Lower lobe of right lung (tissue), 2 donors: ENCODE data around the gene HRNR. TPM values are rescaled to one million over a fixed set of nuclear protein-coding genes. Genes with fewer than 3 reads are reported as not detected.
"Not testable (repeated sequence)": the region's sequence is repeated elsewhere in the genome, so short reads cannot be mapped to it uniquely, and the experiment has no call there.

Experiments used
- ATAC-seq, 2 donors: fragments of 200-7000 bp; cut with Tn5 transposase; one replicate each; pipeline ENCODE4 v1.9.1; 2020 to 2022; ENCODE audit warnings: mild to moderate bottlenecking in 2 of 2, moderate library complexity in 2 of 2
- DNase-seq: peaks from one replicate; pipeline ENCODE4 v3.0.0-alpha.2; 2020
- H3K27ac ChIP-seq: fragments of 200-600 bp; one replicate; pipeline ENCODE4 v1.8.0; 2022
- H3K27me3 ChIP-seq: fragments of 200-600 bp; one replicate; pipeline ENCODE4 v1.8.0; 2022; ENCODE audit warnings: low read depth
- H3K36me3 ChIP-seq: fragments of 200-600 bp; one replicate; pipeline ENCODE4 v1.8.0; 2022; ENCODE audit warnings: mild to moderate bottlenecking
- H3K4me1 ChIP-seq: fragments of 200-600 bp; one replicate; pipeline ENCODE4 v1.8.0; 2022
- H3K4me3 ChIP-seq: fragments of 200-600 bp; one replicate; pipeline ENCODE4 v1.8.0; 2022; ENCODE audit warnings: mild to moderate bottlenecking
- H3K9me3 ChIP-seq: fragments of 200-600 bp; one replicate; pipeline ENCODE4 v1.8.0; 2022
- intact Hi-C: fragments of 100-400 bp; cut with DNase I; formaldehyde crosslinking; loops from one replicate; pipeline ENCODE4 v1.11.0; 2022
- long read RNA-seq: library from polyadenylated mRNA; unstranded; transcript quantifications from one replicate; pipeline ENCODE4 v2.0.0, GENCODE V29; 2021
- total RNA-seq: library from RNA; stranded (reverse); fragmentation: NEBNext Ultra II Directional; extraction: Animal tissue kit (Norgen Biotek cat#: 25700); gene quantifications from one replicate; pipeline ENCODE4 v1.2.1, GENCODE V29; 2021
- TF ChIP-seq, protein P1 (sequence below): fragments of 200-600 bp; IDR thresholded peaks from one replicate; pipeline ENCODE4 v1.8.0; 2022; ENCODE audit warnings: antibody characterized with exemption, mild to moderate bottlenecking
- donor health status: DM: no; HTN: yes; CAD: no; lungs with severe emphysema.

The HRNR gene
- total RNA-seq: not detected
- long read RNA-seq: 0 reads

DNA sequence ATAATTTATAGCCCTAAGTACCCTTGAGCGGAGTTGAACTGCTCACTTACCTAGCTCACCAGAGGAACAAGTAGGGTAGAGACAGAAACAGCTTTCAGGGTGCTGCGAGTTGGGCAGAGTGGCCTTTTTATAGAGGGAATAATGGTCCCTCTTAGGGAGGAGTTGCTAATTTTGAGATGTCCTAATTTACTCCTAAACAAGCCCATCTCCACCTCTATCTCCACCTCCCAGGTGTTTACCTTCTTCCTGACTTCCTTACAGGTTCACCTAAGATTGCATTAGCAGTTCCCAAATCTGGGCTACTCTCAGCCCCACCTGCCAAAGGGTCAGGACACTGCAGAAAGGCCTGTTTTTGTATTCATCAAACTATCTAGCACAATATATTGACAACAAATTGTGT lies at the start of gene HRNR:
Gene HRNR, minus strand, starts transcription at position 101 of the 400 bp plus-strand sequence. CDS start 940 bp downstream, outside the sequence.
- DNase-seq (no peak), ATAC-seq (no peak)
- Histone ChIP-seq H3K27ac (no peak within 1 kb of the TSS), H3K27me3 (no peaks in the 10 kb centered on the region), H3K4me3 (no peak within 1 kb of the TSS), H3K9me3 (no peaks in the 10 kb centered on the region), H3K36me3 (no peaks in the 10 kb centered on the region), H3K4me1 (no peaks in the 10 kb centered on the region)
- intact Hi-C loops: no loop called here
- TF ChIP-seq, protein P1, sequence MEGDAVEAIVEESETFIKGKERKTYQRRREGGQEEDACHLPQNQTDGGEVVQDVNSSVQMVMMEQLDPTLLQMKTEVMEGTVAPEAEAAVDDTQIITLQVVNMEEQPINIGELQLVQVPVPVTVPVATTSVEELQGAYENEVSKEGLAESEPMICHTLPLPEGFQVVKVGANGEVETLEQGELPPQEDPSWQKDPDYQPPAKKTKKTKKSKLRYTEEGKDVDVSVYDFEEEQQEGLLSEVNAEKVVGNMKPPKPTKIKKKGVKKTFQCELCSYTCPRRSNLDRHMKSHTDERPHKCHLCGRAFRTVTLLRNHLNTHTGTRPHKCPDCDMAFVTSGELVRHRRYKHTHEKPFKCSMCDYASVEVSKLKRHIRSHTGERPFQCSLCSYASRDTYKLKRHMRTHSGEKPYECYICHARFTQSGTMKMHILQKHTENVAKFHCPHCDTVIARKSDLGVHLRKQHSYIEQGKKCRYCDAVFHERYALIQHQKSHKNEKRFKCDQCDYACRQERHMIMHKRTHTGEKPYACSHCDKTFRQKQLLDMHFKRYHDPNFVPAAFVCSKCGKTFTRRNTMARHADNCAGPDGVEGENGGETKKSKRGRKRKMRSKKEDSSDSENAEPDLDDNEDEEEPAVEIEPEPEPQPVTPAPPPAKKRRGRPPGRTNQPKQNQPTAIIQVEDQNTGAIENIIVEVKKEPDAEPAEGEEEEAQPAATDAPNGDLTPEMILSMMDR: no peak

DNA sequence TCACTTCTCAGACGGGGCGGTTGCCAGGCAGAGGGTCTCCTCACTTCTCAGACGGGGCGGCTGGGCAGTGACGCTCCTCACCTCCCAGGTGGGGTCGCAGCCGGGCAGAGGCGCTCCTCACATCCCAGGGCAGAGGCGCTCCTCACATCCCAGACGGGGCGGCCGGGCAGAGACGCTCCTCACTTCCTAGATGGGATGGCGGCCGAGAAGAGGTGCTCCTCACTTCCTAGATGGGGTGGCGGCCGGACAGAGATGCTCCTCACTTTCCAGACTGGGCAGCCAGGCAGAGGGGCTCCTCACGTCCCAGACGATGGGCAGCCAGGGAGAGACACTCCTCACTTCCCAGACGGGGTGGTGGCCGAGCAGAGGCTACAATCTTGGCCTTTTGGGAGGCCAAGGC lies 32.4 kb upstream of the HRNR start:
- H3K4me3 ChIP-seq, H3K27ac ChIP-seq, H3K9me3 ChIP-seq, ATAC-seq, intact Hi-C loops, H3K4me1 ChIP-seq, H3K36me3 ChIP-seq, H3K27me3 ChIP-seq, DNase-seq: not testable (repeated sequence)

DNA sequence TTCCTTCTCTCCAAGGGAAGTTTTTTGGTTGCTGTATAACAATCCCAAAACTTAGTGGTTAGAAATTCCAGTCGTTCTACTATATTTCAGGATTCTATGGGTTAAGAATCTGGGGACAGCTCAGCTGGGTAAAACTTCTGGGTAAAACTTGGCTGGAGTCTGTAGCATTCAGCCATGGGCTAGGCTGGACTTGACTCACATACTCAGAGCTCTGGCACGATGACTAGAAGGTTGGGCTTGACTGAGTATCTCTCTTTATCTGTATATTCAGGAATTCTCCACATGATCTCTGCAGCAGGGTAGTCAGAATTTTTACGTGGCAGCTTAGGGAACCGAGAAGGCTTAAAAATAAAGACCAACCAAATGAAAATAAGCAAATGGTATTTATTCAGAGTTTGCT lies 28.2 kb upstream of the HRNR start:
- no peak for DNase-seq
- H3K9me3 ChIP-seq: no peaks in the 10 kb centered on the region
- no peak overlapping the region for H3K27ac ChIP-seq
- intact Hi-C loops: no loop called here
- no peak for ATAC-seq
- no peaks in the 10 kb centered on the region for H3K4me1 ChIP-seq
- no peaks in the 10 kb centered on the region for H3K36me3 ChIP-seq
- no peaks in the 10 kb centered on the region for H3K27me3 ChIP-seq
- no peak overlapping the region for H3K4me3 ChIP-seq
- TF ChIP-seq, protein P1: no peak

DNA sequence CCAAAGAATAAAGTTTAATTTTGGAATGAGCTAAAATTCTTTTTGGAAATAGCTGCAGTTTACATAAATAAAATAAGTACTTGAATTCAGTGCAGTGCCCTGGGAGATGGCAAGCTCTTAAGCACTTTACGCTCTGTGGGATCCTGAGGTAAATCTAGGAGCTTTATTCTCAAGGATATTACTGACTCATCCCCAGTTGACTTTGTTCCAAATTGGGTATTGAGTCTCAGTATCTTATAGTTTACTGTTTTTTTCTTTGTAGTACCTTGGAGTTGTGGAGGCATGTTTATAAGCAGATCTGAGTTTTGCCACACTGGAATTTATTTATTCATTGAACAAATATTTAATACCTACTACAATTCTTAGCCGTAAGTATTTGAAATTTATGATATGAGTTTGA lies 27.4 kb upstream of the HRNR start:
- intact Hi-C loops: no loop called here
- no peak overlapping the region for H3K27ac ChIP-seq
- TF ChIP-seq, protein P1: no peak
- H3K36me3 ChIP-seq: no peaks in the 10 kb centered on the region
- ATAC-seq (no peak), DNase-seq (no peak)
- no peak overlapping the region for H3K4me3 ChIP-seq
- no peaks in the 10 kb centered on the region for H3K4me1 ChIP-seq
- no peaks in the 10 kb centered on the region for H3K9me3 ChIP-seq
- H3K27me3 ChIP-seq: no peaks in the 10 kb centered on the region

DNA sequence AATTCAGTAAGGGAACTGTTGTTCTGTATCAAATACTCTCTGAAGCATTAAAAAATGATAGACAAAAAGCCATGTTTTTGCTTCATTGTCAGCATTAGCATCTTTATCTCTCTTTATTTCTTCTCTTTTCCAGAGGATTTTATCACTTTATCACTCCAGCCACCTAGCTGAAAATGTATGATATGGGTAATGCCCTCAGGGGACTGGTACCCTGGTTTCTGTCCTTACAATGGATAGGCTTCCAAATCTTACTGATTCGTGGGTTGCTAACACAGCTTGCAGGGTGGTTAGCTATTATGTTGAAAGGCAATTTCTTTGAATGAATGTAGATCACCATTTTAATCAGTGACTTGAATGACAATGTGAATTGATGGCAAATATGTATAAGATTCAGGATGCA lies 23.3 kb upstream of the HRNR start:
- TF ChIP-seq, protein P1: no peak
- Histone ChIP-seq H3K4me1 (no peaks in the 10 kb centered on the region), H3K9me3 (no peaks in the 10 kb centered on the region), H3K4me3 (no peak overlapping the region), H3K27me3 (no peaks in the 10 kb centered on the region), H3K27ac (no peak overlapping the region), H3K36me3 (no peaks in the 10 kb centered on the region)
- intact Hi-C loops: no loop called here
- ATAC-seq (no peak), DNase-seq (no peak)

DNA sequence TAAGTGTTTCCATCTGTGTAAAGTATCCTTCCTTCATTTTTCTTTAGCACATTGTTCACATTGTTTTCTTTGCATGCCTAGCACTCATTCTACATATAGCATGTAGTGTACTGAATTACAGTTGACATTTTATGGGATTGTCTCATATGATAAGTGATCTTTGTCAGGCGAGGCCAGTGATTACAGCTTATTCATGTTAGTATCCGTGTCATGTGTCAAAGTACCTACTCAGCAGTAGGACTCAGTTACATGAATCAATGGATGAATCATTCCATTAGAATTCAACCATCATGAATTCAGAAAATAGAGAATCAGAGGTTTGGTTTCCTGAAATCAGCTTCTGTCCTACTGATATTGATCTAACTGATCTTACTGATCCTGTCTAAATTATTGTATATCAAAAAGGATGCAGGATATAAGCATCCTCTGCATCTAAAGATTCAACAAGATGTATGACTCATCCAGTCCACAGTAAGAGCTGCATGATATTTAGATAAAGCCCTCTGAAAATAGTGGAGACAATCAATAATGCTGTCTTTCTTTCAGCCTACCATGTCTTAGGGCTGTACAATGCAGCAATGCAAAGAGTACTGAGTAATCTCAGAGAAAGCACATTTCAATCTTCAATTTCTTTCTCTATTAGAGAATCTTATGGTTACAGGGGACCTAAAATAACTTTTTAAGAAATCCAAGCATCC lies 20.7 kb upstream of the HRNR start:
- intact Hi-C loops: no loop called here
- Histone ChIP-seq H3K36me3 (no peaks in the 10 kb centered on the region), H3K4me1 (no peaks in the 10 kb centered on the region), H3K4me3 (no peak overlapping the region), H3K27ac (no peak overlapping the region), H3K9me3 (no peaks in the 10 kb centered on the region), H3K27me3 (no peaks in the 10 kb centered on the region)
- TF ChIP-seq, protein P1: no peak
- DNase-seq (no peak), ATAC-seq (no peak)
